Measurements from ENCODE around the gene PPP1R13B.

DNA sequence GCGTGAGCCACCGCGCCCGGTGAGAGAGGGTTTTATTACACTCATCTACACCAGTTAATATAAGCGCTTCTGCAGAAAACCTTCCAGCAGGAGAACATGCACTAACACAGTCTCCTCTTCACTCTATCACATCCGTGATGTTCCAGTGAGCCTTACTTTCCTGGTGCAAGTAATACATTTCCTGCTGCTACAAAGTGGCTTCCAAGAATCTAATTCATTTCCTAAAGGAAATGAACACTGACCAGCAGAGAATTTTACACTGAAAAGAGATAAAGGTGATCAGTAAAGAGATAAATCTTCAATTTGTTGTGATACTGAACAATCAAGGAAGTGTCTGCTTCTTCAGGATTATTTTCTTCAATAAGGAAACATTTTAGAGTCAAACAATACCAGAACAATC is 92.3 kb downstream of the PPP1R13B start:
- TF ChIP-seq, protein P1, sequence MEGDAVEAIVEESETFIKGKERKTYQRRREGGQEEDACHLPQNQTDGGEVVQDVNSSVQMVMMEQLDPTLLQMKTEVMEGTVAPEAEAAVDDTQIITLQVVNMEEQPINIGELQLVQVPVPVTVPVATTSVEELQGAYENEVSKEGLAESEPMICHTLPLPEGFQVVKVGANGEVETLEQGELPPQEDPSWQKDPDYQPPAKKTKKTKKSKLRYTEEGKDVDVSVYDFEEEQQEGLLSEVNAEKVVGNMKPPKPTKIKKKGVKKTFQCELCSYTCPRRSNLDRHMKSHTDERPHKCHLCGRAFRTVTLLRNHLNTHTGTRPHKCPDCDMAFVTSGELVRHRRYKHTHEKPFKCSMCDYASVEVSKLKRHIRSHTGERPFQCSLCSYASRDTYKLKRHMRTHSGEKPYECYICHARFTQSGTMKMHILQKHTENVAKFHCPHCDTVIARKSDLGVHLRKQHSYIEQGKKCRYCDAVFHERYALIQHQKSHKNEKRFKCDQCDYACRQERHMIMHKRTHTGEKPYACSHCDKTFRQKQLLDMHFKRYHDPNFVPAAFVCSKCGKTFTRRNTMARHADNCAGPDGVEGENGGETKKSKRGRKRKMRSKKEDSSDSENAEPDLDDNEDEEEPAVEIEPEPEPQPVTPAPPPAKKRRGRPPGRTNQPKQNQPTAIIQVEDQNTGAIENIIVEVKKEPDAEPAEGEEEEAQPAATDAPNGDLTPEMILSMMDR (IDR thresholded peaks at IDR 0.05 in 4 of 5, conservative IDR thresholded peaks at IDR 0.05 in 1 of 5): no peak
- TF ChIP-seq POLR2A (IDR thresholded peaks at IDR 0.05): no peak
